Tibial nerve (tissue), 4 donors: ENCODE results near the gene KCNK17.

Experiments
- EP300 ChIP-seq, 2 donors: sonication (generic); formaldehyde crosslinking; IDR thresholded peaks; one replicate each; pipeline ENCODE4 v1.6.1; 2017; ENCODE audit warnings: antibody characterized with exemption in 2 of 2, mild to moderate bottlenecking in 1 of 2
- POLR2A ChIP-seq, 2 donors: fragments of 450-650 bp; IDR thresholded peaks; one replicate each; pipeline ENCODE4 v1.6.1; 2017; ENCODE audit warnings: antibody characterized with exemption in 2 of 2, mild to moderate bottlenecking in 2 of 2, moderate library complexity in 2 of 2
- TF ChIP-seq, protein P1 (sequence below), 5 experiments: fragments of 200-600 bp in 3 of 5; fragments of 450-650 bp in 2 of 5; sonication (generic) in 3 of 5; IDR thresholded peaks; one replicate each; pipeline ENCODE4 v1.5.1; 2016 to 2019; ENCODE audit warnings: antibody characterized with exemption in 5 of 5, mild to moderate bottlenecking in 3 of 5, moderate library complexity in 2 of 5

DNA sequence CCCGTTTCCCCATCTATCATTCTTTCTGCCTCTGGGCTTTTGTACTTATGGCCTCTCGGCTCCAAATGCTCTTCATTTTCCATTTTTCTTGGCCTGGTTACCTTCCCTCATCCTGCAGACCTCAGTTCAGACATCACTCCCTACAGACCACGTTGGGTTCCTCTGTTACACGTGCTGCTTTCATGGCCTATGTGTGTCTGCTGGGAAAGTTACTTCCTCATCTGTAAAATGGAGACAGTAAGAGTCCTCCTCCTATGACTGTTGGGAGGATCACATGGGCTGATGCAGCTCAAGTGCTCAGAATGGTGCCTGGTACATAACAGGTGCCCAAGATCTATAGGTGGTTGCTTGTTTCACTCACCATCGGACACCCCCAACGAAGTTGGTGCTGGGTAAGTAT, 13.5 kb downstream of the KCNK17 start:
- TF ChIP-seq, protein P1, sequence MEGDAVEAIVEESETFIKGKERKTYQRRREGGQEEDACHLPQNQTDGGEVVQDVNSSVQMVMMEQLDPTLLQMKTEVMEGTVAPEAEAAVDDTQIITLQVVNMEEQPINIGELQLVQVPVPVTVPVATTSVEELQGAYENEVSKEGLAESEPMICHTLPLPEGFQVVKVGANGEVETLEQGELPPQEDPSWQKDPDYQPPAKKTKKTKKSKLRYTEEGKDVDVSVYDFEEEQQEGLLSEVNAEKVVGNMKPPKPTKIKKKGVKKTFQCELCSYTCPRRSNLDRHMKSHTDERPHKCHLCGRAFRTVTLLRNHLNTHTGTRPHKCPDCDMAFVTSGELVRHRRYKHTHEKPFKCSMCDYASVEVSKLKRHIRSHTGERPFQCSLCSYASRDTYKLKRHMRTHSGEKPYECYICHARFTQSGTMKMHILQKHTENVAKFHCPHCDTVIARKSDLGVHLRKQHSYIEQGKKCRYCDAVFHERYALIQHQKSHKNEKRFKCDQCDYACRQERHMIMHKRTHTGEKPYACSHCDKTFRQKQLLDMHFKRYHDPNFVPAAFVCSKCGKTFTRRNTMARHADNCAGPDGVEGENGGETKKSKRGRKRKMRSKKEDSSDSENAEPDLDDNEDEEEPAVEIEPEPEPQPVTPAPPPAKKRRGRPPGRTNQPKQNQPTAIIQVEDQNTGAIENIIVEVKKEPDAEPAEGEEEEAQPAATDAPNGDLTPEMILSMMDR (IDR thresholded peaks at IDR 0.05), result no peak
- TF ChIP-seq EP300 (IDR thresholded peaks at IDR 0.05) (no peak), POLR2A (IDR thresholded peaks at IDR 0.05) (no peak)
